Neural cell (in vitro differentiated cells): ENCODE measurements around the gene PRM2. TPM values are rescaled to one million over a fixed set of nuclear protein-coding genes. Genes with fewer than 3 reads are reported as not detected.

Experiments
- H2AFZ ChIP-seq: fragments of 200-600, 300-800 bp; sonication (generic), shearing (Covaris generic); 2 replicates; pipeline ENCODE4 v1.6.0; 2014; ENCODE audit warnings: low read depth, mild to moderate bottlenecking, antibody characterized with exemption, low read length, moderate library complexity
- H3F3A ChIP-seq: fragments of 200-600 bp; shearing (Covaris generic); 2 replicates; pipeline ENCODE4 v1.6.1; 2016; ENCODE audit warnings: mild to moderate bottlenecking, moderate library complexity, mixed read lengths, antibody characterized with exemption, low read length; ENCODE audit not compliant: insufficient read depth, poor library complexity, severe bottlenecking
- H3K27ac ChIP-seq: fragments of 200-600, 300-800 bp; sonication (generic), shearing (Covaris generic); 2 replicates; pipeline ENCODE4 v1.5.1; 2014; ENCODE audit warnings: mild to moderate bottlenecking, low read length, moderate library complexity
- H3K27me3 ChIP-seq: fragments of 300-800, 200-600 bp; sonication (generic), shearing (Covaris generic); 2 replicates; pipeline ENCODE4 v1.6.0; 2014; ENCODE audit warnings: mild to moderate bottlenecking, low read depth, low read length, moderate library complexity; ENCODE audit not compliant: insufficient read depth
- H3K36me3 ChIP-seq: fragments of 300-800, 200-600 bp; sonication (generic), shearing (Covaris generic); 2 replicates; pipeline ENCODE4 v1.5.1; 2014; ENCODE audit warnings: mild to moderate bottlenecking, antibody characterized with exemption, low read length, moderate library complexity; ENCODE audit not compliant: insufficient read depth
- H3K4me2 ChIP-seq: fragments of 300-800, 200-600 bp; sonication (generic), shearing (Covaris generic); 2 replicates; pipeline ENCODE4 v1.6.0; 2014; ENCODE audit warnings: mild to moderate bottlenecking, low read length
- H3K4me3 ChIP-seq: fragments of 300-800, 200-600 bp; sonication (generic), shearing (Covaris generic); 2 replicates; pipeline ENCODE4 v1.5.1; 2014; ENCODE audit warnings: mild to moderate bottlenecking, low read length, moderate library complexity
- H3K79me2 ChIP-seq: fragments of 200-600 bp; shearing (Covaris generic); replicated peaks from 2 replicates; pipeline ENCODE4 v1.6.0; 2014; ENCODE audit warnings: mild to moderate bottlenecking, low read length, moderate library complexity; ENCODE audit not compliant: insufficient read depth
- H3K9ac ChIP-seq: fragments of 300-800, 200-600 bp; sonication (generic), shearing (Covaris generic); 2 replicates; pipeline ENCODE4 v1.6.1; 2016; ENCODE audit warnings: mild to moderate bottlenecking, low read length, mixed read lengths
- H3K9me2 ChIP-seq: fragments of 200-600 bp; shearing (Covaris generic); 2 replicates; pipeline ENCODE4 v1.6.1; 2016; ENCODE audit warnings: mild to moderate bottlenecking, low read length, mixed read lengths; ENCODE audit not compliant: insufficient read depth
- H3K9me3 ChIP-seq: fragments of 200-600, 300-800 bp; sonication (generic), shearing (Covaris generic); 2 replicates; pipeline ENCODE4 v1.6.1; 2016; ENCODE audit warnings: mild to moderate bottlenecking, mixed run types, low read length, moderate library complexity, mixed read lengths
- H4K20me1 ChIP-seq: fragments of 200-600 bp; shearing (Covaris generic); 2 replicates; pipeline ENCODE4 v1.6.1; 2016; ENCODE audit warnings: mild to moderate bottlenecking, mixed run types; ENCODE audit not compliant: insufficient read depth
- EP300 ChIP-seq: fragments of 450-650 bp; conservative IDR thresholded peaks from 2 replicates; pipeline ENCODE4 v1.6.1; 2014; ENCODE audit warnings: antibody characterized with exemption, mild to moderate bottlenecking, moderate library complexity; ENCODE audit not compliant: poor library complexity, severe bottlenecking
- EZH2 ChIP-seq: fragments of 200-600, 300-800 bp; shearing (Covaris generic), sonication (generic); IDR thresholded peaks from 2 replicates; pipeline ENCODE4 v1.6.1; 2014; ENCODE audit warnings: antibody characterized with exemption, low read length, borderline replicate concordance, mild to moderate bottlenecking; ENCODE audit not compliant: insufficient read depth, poor library complexity, severe bottlenecking
- MXI1 ChIP-seq: fragments of 450-650 bp; conservative IDR thresholded peaks from 2 replicates; pipeline ENCODE4 v1.6.1; 2014; ENCODE audit warnings: antibody characterized with exemption, mild to moderate bottlenecking; ENCODE audit not compliant: poor library complexity, severe bottlenecking
- POLR2AphosphoS5 ChIP-seq: IDR thresholded peaks from 2 replicates; pipeline ENCODE4 v1.6.1; 2012
- RAD21 ChIP-seq: fragments of 450-650 bp; conservative IDR thresholded peaks from 2 replicates; pipeline ENCODE4 v1.6.1; 2014; ENCODE audit warnings: antibody characterized with exemption, mild to moderate bottlenecking, moderate library complexity
- REST ChIP-seq: IDR thresholded peaks from 2 replicates; pipeline ENCODE4 v1.6.1; 2012; ENCODE audit warnings: borderline replicate concordance
- SMC3 ChIP-seq: fragments of 450-650 bp; conservative IDR thresholded peaks from 2 replicates; pipeline ENCODE4 v1.6.1; 2014; ENCODE audit warnings: antibody characterized with exemption, mild to moderate bottlenecking, moderate library complexity; ENCODE audit not compliant: poor library complexity
- TAF1 ChIP-seq: IDR thresholded peaks from 2 replicates; pipeline ENCODE4 v1.6.1; 2012; ENCODE audit warnings: low read depth
- polyA plus RNA-seq: library from polyadenylated mRNA; depleted of rRNA; stranded (reverse); fragments of >200 nt; gene quantifications from 2 replicates; pipeline ENCODE4 v1.2.3, GENCODE V29; 2014
- TF ChIP-seq, protein P1 (sequence below): fragments of 450-650 bp; IDR thresholded peaks from 2 replicates; pipeline ENCODE4 v1.5.1; 2014; ENCODE audit warnings: antibody characterized with exemption, mild to moderate bottlenecking, moderate library complexity; ENCODE audit not compliant: poor library complexity, severe bottlenecking

PRM2 gene
- polyA plus RNA-seq, 1 donor from 2014 or later, result not detected

GRCh38 chr16:11283820-11284248 is 7.6 kb upstream of the PRM2 start:
- Histone ChIP-seq H3K4me3 (no peak overlapping the region), H2AFZ (no peak overlapping the region), H3K27ac (no peak overlapping the region), H3F3A (no peaks in the 10 kb centered on the region), H3K27me3 (no peaks in the 10 kb centered on the region), H4K20me1 (no peaks in the 10 kb centered on the region), H3K9ac (no peak overlapping the region), H3K4me2 (no peak overlapping the region), H3K79me2 (no peaks in the 10 kb centered on the region), H3K9me3 (no peaks in the 10 kb centered on the region), H3K9me2 (no peaks in the 10 kb centered on the region), H3K36me3 (no peaks in the 10 kb centered on the region)
- TF ChIP-seq REST (no peak), POLR2AphosphoS5 (no peak), SMC3 (no peak), RAD21 (no peak), EZH2 (no peak), MXI1 (no peak), TAF1 (no peak), EP300 (no peak)
- TF ChIP-seq, protein P1, sequence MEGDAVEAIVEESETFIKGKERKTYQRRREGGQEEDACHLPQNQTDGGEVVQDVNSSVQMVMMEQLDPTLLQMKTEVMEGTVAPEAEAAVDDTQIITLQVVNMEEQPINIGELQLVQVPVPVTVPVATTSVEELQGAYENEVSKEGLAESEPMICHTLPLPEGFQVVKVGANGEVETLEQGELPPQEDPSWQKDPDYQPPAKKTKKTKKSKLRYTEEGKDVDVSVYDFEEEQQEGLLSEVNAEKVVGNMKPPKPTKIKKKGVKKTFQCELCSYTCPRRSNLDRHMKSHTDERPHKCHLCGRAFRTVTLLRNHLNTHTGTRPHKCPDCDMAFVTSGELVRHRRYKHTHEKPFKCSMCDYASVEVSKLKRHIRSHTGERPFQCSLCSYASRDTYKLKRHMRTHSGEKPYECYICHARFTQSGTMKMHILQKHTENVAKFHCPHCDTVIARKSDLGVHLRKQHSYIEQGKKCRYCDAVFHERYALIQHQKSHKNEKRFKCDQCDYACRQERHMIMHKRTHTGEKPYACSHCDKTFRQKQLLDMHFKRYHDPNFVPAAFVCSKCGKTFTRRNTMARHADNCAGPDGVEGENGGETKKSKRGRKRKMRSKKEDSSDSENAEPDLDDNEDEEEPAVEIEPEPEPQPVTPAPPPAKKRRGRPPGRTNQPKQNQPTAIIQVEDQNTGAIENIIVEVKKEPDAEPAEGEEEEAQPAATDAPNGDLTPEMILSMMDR, result no peak

GRCh38 chr16:11280616-11281522 is 4.6 kb upstream of the PRM2 start, which contains the start of gene PRM1:
TSS of gene PRM1 (minus strand) at chr16:11281330. CDS start at chr16:11281238, 92 bp downstream.
- Histone ChIP-seq H3K27me3 (no peaks in the 10 kb centered on the region), H3K4me2 (no peak within 1 kb of the TSS)

More at GRCh38 chr16:11280616-11281522, 4.6 kb upstream of the PRM2 start, which contains the start of gene PRM1:
- Histone ChIP-seq H3K79me2 (no peaks in the 10 kb centered on the region), H3K9me3 (no peaks in the 10 kb centered on the region), H3K9ac (no peak within 1 kb of the TSS), H3K4me3 (no peak within 1 kb of the TSS), H4K20me1 (no peaks in the 10 kb centered on the region), H3K27ac (no peak within 1 kb of the TSS), H2AFZ (no peak within 1 kb of the TSS), H3F3A (no peaks in the 10 kb centered on the region), H3K36me3 (no peaks in the 10 kb centered on the region), H3K9me2 (no peaks in the 10 kb centered on the region)
- TF ChIP-seq RAD21 (no peak), EP300 (no peak), POLR2AphosphoS5 (no peak), MXI1 (no peak), EZH2 (no peak), TAF1 (no peak)
- TF ChIP-seq, protein P1, result no peak
